Fibroblast of skin of left quadriceps (primary cell): ENCODE results near the gene HSD11B1.

Experiments
- DNase-seq, 2 experiments: peaks; one replicate each; pipeline ENCODE4 v3.0.0-alpha.2; 2013; ENCODE audit warnings: low read depth in 2 of 2

HSD11B1 gene

GRCh38 chr1:209704584-209704983 lies at the start of gene HSD11B1:
Gene HSD11B1 (plus strand): TSS chr1:209704846. CDS start chr1:209704943, 97 bp downstream.
- peak in 1 of 2 experiments; percentile 16 for DNase-seq

DNA sequence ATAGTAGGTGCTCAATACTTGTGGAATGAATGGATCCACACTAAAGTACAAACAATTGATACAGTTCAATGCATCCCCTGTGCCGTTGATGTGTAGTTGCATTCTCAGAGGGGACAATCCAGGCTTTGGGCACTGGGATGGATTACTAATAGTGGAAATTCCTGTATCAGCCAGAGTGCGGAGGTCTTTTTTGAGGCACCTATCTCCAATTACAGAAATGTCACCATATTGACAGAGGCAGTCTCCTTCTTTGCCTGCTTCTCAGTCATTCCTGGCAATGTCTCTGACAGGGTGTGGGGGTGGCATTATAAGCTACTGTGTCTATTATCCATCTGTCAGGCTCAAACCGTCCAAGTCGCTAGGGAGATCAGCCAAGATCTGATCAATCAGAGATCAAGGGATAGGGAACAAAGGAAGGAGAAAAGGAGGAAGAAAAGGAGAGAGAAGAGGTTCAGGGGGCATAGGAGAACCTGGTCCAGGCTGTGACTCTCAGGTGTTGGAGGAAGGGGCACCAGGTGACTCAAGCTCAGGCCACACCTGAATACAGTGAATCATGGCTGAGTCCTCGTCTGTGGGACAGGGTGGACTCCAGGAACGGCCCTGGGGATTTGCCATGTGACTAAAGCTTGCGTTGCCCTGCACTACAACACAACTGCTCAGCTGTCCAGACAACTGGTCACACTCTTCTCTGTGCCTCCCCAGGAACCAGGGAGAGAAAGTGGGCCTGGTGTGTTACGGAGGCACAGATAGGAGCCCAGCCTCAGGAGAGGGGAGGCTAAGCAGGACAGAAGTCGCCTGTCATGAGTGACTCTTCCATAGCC lies 49.0 kb upstream of the HSD11B1 start:
- no peak for DNase-seq

GRCh38 chr1:209657140-209657879 lies 47.3 kb upstream of the HSD11B1 start:
- DNase-seq: no peak

DNA sequence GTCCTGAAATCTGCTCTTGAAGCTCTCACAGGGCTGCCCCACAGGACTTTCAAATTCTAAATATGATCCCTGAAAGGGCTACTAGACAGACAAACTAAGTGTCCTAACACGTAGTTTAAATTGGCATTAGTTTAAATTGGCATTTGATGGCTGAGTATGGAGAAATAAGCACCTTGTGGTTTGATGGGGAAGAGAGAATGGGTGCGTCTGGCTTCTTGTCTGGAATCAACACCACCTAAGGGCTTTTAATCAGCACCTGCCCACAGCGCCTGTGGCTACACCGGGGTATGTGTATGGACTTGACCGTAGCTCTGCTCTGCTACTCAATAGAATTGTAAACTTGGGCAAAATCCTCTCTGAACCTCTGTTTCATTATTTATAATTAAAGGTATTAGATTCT lies 46.7 kb upstream of the HSD11B1 start:
- DNase-seq: no peak

GRCh38 chr1:209659909-209660308 lies 44.7 kb upstream of the HSD11B1 start:
- DNase-seq: no peak

DNA sequence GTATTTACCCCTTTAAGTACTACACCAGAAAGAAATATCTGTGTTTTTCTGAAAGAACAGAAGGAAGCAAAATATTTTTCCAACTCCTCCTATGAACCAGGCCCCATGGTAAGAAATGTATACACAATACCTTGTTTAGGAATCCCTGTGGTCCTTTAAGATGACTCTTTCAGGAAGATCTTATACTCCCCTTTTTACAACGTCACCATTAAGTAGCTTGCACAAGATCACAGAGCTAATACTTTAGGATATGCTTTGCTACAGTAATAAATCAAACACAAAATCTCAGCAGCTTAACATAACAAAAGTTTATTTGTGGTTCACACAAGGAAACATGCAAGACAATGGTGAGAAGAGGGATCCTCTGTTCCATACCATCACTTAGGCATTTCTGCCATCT lies 43.6 kb upstream of the HSD11B1 start:
- no peak for DNase-seq

DNA sequence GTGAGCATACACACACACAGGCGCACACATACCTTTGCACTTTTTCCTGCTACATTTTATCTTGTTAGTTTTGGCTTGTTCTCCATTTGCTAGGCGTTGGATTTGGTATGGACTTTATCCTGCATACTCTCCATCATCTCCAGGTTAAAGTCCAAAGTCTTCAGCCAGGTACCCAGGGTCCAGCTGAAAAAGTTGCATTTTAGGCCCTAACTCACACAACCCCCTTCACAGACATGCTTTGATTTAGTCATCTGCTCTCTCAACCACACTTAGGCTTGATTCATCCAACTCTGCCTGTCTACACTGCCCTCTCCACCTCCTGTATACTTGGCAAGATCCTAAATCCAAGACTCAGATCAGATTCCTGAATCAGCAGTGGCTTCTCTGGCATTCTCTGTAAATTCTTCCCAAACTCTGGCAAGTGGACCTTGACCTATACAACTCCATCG lies 41.7 kb upstream of the HSD11B1 start:
- no peak for DNase-seq

- DNase-seq: no peak
These were observed 37.5 kb upstream of the HSD11B1 start for GRCh38 chr1:209667103-209667502.

- no peak for DNase-seq
These were observed 36.9 kb upstream of the HSD11B1 start for GRCh38 chr1:209667708-209668107.

- no peak for DNase-seq
These were observed 34.1 kb upstream of the HSD11B1 start for GRCh38 chr1:209670441-209671082.

DNA sequence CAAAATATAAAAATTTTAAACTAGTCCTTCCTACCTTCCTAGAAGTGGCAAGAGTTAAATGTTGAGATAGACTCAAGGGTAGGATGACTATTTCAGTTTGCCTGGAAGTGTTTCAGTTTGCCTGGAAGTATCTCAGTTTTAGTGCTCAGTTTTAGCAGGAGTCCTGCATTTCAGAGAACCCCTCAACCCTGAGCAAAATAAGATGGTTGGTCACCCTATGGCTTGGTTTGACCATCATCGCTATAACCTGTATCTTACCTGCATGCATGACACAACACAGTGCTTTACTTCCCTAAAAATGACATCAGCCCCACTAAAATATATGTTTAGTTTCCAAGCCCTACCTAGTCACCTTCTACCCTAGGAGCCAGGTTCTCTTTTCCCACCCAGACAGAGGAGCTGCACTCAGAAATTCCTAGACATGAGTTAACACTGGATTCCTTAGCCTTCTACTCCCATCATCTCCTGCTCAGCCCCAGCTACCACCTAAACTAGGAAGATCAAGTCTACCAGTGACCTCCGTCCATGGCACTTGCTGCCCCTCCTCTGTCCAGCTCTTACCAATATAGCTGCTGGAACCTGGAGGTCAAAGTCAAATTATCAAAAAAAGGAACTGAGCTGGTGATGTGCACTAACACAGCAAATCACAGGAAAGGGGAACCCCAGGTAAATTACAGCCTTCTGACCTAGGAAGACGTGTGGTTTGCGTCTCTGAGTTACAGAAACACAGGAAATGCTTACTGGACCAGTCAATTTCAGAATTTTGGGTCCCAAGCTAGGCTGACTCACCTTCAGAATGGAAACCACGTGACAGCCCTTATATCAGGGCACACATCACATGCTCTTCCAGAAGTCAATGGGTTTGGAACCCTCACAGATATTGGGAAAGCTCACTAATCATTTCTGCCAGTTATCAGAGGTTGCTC lies 31.7 kb upstream of the HSD11B1 start:
- no peak for DNase-seq

GRCh38 chr1:209673631-209674417 lies 30.8 kb upstream of the HSD11B1 start:
- no peak for DNase-seq

DNA sequence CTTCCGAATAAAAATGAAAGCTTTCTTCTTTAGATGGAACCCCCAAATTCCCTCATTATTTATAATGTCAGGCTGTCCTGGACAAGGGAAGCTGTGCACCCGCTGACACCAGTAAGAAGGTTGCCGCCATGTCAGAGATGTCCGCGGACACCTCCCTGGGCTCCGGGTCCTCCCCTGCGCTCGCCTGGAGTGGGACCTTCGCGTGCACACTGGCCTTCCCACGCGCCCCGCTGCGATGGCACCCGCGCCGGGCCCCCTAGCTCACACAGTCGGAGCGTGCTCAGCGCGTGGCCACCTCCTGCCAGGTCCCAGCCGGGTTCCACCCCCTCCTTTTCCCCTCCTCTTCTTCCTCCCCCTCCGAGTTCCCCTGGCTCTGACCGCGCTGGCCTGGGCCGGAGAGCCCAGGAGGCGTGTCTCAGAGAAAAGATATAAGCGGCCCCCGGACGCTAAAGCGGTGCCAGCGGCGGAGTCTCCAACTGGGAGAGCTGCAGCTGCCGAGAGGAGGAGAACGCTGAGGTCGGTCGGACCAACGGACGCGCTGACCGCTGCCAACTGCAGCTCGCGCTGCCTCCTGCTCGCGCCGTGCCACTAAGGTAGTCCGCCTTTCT lies 29.6 kb upstream of the HSD11B1 start, which contains the start of gene G0S2:
TSS of gene G0S2 (plus strand) at position 456 of the 608 bp plus-strand sequence. CDS start 273 bp downstream, outside the sequence.
- DNase-seq: no peak

- DNase-seq: no peak
These were observed 29.0 kb upstream of the HSD11B1 start for GRCh38 chr1:209675565-209676154.

DNA sequence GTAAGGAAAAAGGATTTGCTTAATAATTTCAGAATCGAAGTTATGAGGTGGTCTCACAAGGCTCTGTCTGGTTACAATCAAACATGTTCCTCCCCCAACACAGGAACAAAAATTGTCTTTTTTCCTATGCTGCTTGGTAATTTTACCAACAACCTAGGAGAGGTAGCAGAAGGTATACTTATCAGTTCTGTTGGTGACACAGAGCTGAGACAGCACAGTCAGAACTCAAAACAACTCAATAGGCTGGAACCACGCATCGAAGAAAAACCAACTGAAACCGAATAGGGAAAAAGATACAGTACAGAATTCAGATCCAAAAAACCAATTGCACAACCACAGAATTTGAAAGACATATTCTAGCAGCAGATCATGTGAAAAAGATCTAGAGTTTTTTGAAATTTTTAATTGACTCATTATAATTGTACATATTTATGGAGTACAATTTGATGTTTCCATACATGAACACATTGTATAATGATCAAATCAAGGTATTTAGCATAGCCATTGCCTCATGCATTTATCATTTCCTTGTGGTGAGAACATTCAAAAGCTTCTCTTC lies 25.6 kb upstream of the HSD11B1 start:
- DNase-seq: no peak

DNA sequence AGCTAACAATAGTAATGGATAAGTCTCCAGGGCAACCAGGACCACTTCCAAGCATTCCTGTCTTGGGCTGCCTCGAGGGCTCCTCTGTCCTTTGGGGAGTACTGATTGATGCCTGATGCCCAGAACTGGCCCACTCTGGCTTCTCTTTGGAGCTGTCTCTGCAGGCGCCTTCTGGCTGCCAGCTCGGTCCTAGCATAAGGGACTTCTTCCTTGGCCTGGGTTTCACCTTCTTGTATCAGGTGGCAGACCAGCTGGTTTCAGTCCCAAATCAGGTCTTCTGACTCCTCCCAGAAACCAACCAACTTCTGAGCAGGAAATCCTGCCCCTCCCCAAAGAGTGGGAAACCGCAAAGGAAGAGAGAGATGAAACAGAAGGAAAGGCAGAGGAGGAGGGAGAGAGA lies 18.8 kb upstream of the HSD11B1 start:
- DNase-seq: no peak

GRCh38 chr1:209686322-209686721 lies 18.3 kb upstream of the HSD11B1 start:
- DNase-seq: no peak

DNA sequence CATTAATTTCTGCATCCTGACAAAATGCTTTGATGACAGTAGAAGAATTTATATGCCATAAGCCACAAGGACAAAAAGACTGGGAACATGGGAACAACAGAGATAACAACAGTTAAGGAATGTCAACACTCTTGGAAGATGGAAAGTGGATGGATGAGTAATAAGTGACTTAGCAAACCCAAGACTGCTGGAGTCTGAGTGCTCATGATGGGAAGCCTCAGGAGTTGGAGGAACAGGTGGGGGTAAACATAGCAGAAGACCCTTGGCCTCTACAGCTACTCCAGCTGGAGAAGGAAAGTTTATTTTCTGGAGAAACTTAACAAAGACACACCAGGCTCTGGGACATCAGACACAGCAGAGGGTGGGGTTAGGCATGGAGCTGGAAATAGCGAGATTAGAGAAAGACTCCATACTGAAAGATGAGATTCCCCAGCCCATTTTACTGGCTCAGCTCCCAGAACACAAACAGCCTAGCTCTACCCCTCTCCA lies 15.9 kb upstream of the HSD11B1 start:
- DNase-seq: peak in 1 of 2 experiments; percentile 22

DNA sequence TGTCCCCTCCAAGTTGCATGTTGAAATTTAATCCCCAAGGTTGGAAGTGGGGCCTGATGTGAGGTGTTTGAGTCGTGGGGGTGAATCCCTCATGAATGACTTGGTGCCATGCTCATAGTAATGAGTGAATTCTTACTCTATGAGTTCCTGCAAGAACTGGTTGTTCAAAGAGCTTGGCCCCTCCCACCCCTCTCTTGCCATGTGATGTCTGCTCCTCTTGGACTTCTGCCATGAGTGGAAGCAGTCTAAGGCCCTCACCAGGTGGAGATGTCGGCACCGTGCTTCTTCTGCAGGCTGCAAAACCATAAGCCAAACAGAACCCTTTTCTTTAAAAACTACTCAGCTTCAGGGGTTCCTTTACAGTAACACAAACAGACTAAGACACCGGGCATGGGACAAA lies 15.2 kb upstream of the HSD11B1 start:
- DNase-seq: no peak
